ENCODE measurements around the gene CPNE7.

CPNE7 gene

DNA sequence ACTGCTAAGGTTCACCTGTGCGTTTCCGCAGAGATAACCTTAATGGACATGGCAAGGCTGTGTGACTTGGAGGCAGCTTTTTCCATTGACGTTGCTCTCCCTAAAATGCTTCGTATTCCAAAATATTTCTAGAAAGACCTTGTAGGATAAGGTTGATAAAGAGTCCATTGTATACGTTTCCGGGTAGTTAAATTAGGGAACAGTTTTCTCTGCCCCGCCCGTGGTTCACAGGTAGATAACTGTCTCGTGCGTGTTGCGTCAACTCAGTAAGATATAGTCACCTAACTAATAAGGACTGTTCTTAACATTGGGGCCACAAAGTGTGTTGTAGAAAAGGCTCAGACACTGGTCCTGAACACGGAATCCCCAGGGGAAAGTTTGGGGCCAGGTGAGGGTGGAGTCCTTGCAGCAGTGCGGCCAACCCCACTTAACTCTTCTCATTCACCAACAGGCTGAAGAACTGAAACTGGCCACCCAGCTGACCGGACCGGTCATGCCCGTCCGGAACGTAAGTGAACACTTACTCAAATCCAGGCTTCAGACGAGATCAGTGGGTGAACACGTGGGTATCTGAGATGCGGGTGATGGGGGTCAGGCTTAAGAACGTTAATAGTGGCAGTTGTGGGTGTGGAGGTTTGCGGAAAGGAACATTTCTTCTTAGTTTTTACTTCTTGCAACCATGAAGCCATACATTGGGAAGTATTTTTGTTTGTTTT is 13.5 kb upstream of the CPNE7 start:
- Histone ChIP-seq H3K9ac (ENCODE audit: low read depth, low read length) (peak overlapping the region; percentile 98), H3K36me3 (ENCODE audit: insufficient read depth, low read length) (peaks cover 48% of the 10 kb centered on the region), H3K27me3 (ENCODE audit: control insufficient read depth, insufficient read depth, low read length) (no peaks in the 10 kb centered on the region), H3K4me3 (ENCODE audit: low read length) (peak overlapping the region; percentile 90), H3K9me3 (replicated peaks; ENCODE audit: low read length) (no peaks in the 10 kb centered on the region), H3K4me1 (ENCODE audit: control insufficient read depth, insufficient read depth, low read length) (peaks cover 60% of the 10 kb centered on the region), H3K4me2 (ENCODE audit: low read length) (peak overlapping the region; percentile 84)

- Histone ChIP-seq H3K4me2 (ENCODE audit: low read length) (peak overlapping the region; percentile 84), H3K9ac (ENCODE audit: low read depth, low read length) (peak overlapping the region; percentile 98), H3K36me3 (ENCODE audit: insufficient read depth, low read length) (peaks cover 41% of the 10 kb centered on the region), H3K9me3 (replicated peaks; ENCODE audit: low read length) (no peaks in the 10 kb centered on the region), H3K4me3 (ENCODE audit: low read length) (peak overlapping the region; percentile 90), H3K4me1 (ENCODE audit: control insufficient read depth, insufficient read depth, low read length) (peaks cover 60% of the 10 kb centered on the region), H3K27me3 (ENCODE audit: control insufficient read depth, insufficient read depth, low read length) (no peaks in the 10 kb centered on the region)
Measured at GRCh38 chr16:89562939-89563338, 12.6 kb upstream of the CPNE7 start.

DNA sequence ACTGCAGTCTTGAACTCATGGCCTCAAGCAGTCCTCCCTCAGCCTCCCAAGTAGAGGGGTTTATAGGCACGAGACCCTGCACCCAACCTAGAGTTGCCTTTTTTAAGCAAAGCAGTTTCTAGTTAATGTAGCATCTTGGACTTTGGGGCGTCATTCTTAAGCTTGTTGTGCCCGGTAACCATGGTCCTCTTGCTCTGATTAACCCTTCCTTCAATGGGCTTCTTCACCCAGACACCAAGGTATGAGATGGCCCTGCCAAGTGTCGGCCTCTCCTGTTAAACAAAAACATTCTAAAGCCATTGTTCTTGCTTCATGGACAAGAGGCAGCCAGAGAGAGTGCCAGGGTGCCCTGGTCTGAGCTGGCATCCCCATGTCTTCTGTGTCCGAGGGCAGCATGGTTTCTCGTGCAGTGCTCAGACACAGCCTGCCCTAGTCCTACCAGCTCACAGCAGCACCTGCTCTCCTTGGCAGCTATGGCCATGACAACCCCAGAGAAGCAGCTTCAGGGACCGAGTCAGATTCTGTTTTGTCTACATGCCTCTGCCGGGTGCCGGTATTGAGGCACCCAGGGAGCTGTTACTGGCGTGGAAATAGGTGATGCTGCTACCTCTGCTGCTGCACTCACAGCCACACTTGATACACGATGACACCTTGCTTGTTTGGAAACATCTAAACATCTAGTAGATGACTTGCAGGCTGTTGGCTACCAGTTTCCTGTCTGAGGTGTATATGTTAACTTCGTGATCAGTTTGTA is 11.7 kb upstream of the CPNE7 start:
- no peaks in the 10 kb centered on the region for H3K27me3 ChIP-seq (ENCODE audit: control insufficient read depth, insufficient read depth, low read length)
- peak overlapping the region; percentile 90 for H3K4me3 ChIP-seq (ENCODE audit: low read length)
- H3K9ac ChIP-seq (ENCODE audit: low read depth, low read length), result peak overlapping the region; percentile 24
- peak overlapping the region; percentile 84 for H3K4me2 ChIP-seq (ENCODE audit: low read length)
- no peaks in the 10 kb centered on the region for H3K9me3 ChIP-seq (replicated peaks; ENCODE audit: low read length)
- H3K36me3 ChIP-seq (ENCODE audit: insufficient read depth, low read length), result peaks cover 40% of the 10 kb centered on the region
- H3K4me1 ChIP-seq (ENCODE audit: control insufficient read depth, insufficient read depth, low read length), result peaks cover 58% of the 10 kb centered on the region

DNA sequence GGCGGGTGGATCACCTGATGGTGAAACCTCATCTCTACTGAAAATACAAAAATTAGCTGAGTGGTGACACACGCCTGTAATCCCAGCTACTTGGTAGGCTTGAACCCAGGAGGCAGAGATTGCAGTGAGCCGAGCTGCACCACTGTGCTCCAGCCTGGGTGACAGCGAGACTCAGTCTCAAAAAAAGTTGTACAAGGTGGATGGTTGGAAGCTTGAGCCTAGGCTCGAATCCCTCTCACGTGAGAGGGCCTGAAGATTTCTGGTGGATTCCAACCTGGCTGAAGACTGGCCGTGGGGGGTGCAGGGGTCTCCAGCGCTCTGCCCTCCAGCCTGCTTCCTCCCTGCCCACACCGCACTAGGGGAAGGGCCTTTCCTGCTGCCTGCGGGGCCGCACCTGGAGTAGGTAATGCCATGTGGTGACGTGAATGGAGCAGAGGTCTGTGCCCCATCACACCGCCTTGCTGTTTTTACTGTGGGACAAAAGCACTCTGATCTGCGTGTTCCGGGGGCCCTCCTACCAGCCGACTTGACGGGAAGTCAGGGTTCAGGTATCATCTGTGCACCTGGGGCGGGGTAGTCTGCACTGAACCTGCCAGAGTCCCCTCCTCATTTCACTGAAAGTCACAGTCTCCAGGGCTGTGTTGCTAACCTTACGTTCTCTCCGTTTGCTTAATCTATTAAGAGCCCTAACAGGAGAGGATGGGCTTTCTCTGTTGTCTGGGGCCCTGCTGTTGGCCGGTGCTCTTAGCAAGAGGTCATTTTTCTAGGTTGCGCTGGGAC is 10.9 kb upstream of the CPNE7 start:
- Histone ChIP-seq H3K4me3 (ENCODE audit: low read length) (peak overlapping the region; percentile 90), H3K4me1 (ENCODE audit: control insufficient read depth, insufficient read depth, low read length) (peaks cover 51% of the 10 kb centered on the region), H3K36me3 (ENCODE audit: insufficient read depth, low read length) (peaks cover 40% of the 10 kb centered on the region), H3K9me3 (replicated peaks; ENCODE audit: low read length) (no peaks in the 10 kb centered on the region), H3K4me2 (ENCODE audit: low read length) (peak overlapping the region; percentile 84), H3K27me3 (ENCODE audit: control insufficient read depth, insufficient read depth, low read length) (no peaks in the 10 kb centered on the region), H3K9ac (ENCODE audit: low read depth, low read length) (peak overlapping the region; percentile 28)

GRCh38 chr16:89565256-89565505 is 10.4 kb upstream of the CPNE7 start:
- H3K9ac ChIP-seq (ENCODE audit: low read depth, low read length), result peak overlapping the region; percentile 28
- H3K4me3 ChIP-seq (ENCODE audit: low read length), result no peak overlapping the region
- peaks cover 46% of the 10 kb centered on the region for H3K4me1 ChIP-seq (ENCODE audit: control insufficient read depth, insufficient read depth, low read length)
- H3K36me3 ChIP-seq (ENCODE audit: insufficient read depth, low read length), result peaks cover 40% of the 10 kb centered on the region
- H3K4me2 ChIP-seq (ENCODE audit: low read length), result peak overlapping the region; percentile 84
- H3K27me3 ChIP-seq (ENCODE audit: control insufficient read depth, insufficient read depth, low read length), result no peaks in the 10 kb centered on the region
- no peaks in the 10 kb centered on the region for H3K9me3 ChIP-seq (replicated peaks; ENCODE audit: low read length)

- peaks cover 40% of the 10 kb centered on the region for H3K36me3 ChIP-seq (ENCODE audit: insufficient read depth, low read length)
- peak overlapping the region; percentile 84 for H3K4me2 ChIP-seq (ENCODE audit: low read length)
- peak overlapping the region; percentile 28 for H3K9ac ChIP-seq (ENCODE audit: low read depth, low read length)
- H3K9me3 ChIP-seq (replicated peaks; ENCODE audit: low read length), result no peaks in the 10 kb centered on the region
- H3K4me1 ChIP-seq (ENCODE audit: control insufficient read depth, insufficient read depth, low read length), result peaks cover 45% of the 10 kb centered on the region
- peak overlapping the region; percentile 41 for H3K4me3 ChIP-seq (ENCODE audit: low read length)
- H3K27me3 ChIP-seq (ENCODE audit: control insufficient read depth, insufficient read depth, low read length), result no peaks in the 10 kb centered on the region
Measured at GRCh38 chr16:89565506-89566372, 9.8 kb upstream of the CPNE7 start.

GRCh38 chr16:89567656-89568594 is 7.6 kb upstream of the CPNE7 start:
- Histone ChIP-seq H3K4me1 (ENCODE audit: control insufficient read depth, insufficient read depth, low read length) (peaks cover 33% of the 10 kb centered on the region), H3K36me3 (ENCODE audit: insufficient read depth, low read length) (peaks cover 21% of the 10 kb centered on the region), H3K9me3 (replicated peaks; ENCODE audit: low read length) (no peaks in the 10 kb centered on the region), H3K4me3 (ENCODE audit: low read length) (no peak overlapping the region), H3K9ac (ENCODE audit: low read depth, low read length) (no peak overlapping the region), H3K27me3 (ENCODE audit: control insufficient read depth, insufficient read depth, low read length) (no peaks in the 10 kb centered on the region), H3K4me2 (ENCODE audit: low read length) (no peak overlapping the region)

GRCh38 chr16:89569506-89570341 is 5.8 kb upstream of the CPNE7 start:
- H3K4me2 ChIP-seq (ENCODE audit: low read length), result no peak overlapping the region
- no peak overlapping the region for H3K9ac ChIP-seq (ENCODE audit: low read depth, low read length)
- H3K9me3 ChIP-seq (replicated peaks; ENCODE audit: low read length), result no peaks in the 10 kb centered on the region
- no peak overlapping the region for H3K4me3 ChIP-seq (ENCODE audit: low read length)
- H3K27me3 ChIP-seq (ENCODE audit: control insufficient read depth, insufficient read depth, low read length), result no peaks in the 10 kb centered on the region
- peaks cover 3% of the 10 kb centered on the region for H3K36me3 ChIP-seq (ENCODE audit: insufficient read depth, low read length)
- peaks cover 26% of the 10 kb centered on the region for H3K4me1 ChIP-seq (ENCODE audit: control insufficient read depth, insufficient read depth, low read length)

GRCh38 chr16:89570342-89570923 is 5.1 kb upstream of the CPNE7 start:
- no peaks in the 10 kb centered on the region for H3K9me3 ChIP-seq (replicated peaks; ENCODE audit: low read length)
- H3K27me3 ChIP-seq (ENCODE audit: control insufficient read depth, insufficient read depth, low read length), result no peaks in the 10 kb centered on the region
- H3K4me2 ChIP-seq (ENCODE audit: low read length), result no peak overlapping the region
- H3K36me3 ChIP-seq (ENCODE audit: insufficient read depth, low read length), result no peaks in the 10 kb centered on the region
- no peak overlapping the region for H3K9ac ChIP-seq (ENCODE audit: low read depth, low read length)
- H3K4me3 ChIP-seq (ENCODE audit: low read length), result no peak overlapping the region
- peaks cover 25% of the 10 kb centered on the region for H3K4me1 ChIP-seq (ENCODE audit: control insufficient read depth, insufficient read depth, low read length)
